HG02588 (cell line): Measurements from ENCODE around the gene NHERF1.
A peak's percentile ranks its signal among the peaks of the same experiment; 100 is the strongest.

Experiments used
- ATAC-seq: cut with Tn5 transposase; IDR thresholded peaks from one replicate; pipeline ENCODE4 v1.9.1; 2021; ENCODE audit warnings: mild to moderate bottlenecking, moderate library complexity; ENCODE audit not compliant: unreplicated experiment

NHERF1 gene

GRCh38 chr17:74748529-74749278 lies at the start of gene NHERF1:
Gene NHERF1, plus strand, starts transcription at chr17:74748628. Its CDS starts 219 bp downstream, at chr17:74748847.
- ATAC-seq = peak; percentile 88

- no peak for ATAC-seq
Observed at GRCh38 chr17:74699236-74699635, 49.2 kb upstream of the NHERF1 start.

GRCh38 chr17:74702116-74702871 lies 46.1 kb upstream of the NHERF1 start:
- no peak for ATAC-seq

- ATAC-seq = no peak
Observed at GRCh38 chr17:74703311-74703710, 45.1 kb upstream of the NHERF1 start.

GRCh38 chr17:74704544-74704943 lies 43.9 kb upstream of the NHERF1 start:
- no peak for ATAC-seq

- no peak for ATAC-seq
Observed at GRCh38 chr17:74711058-74711824, 37.2 kb upstream of the NHERF1 start.

GRCh38 chr17:74712301-74712700 lies 36.1 kb upstream of the NHERF1 start:
- no peak for ATAC-seq

- no peak for ATAC-seq
Observed at GRCh38 chr17:74712756-74713155, 35.7 kb upstream of the NHERF1 start, which contains the start of gene CD300LF. Gene CD300LF, minus strand, starts transcription at chr17:74712923. Its CDS starts 57 bp downstream, at chr17:74712866.

- ATAC-seq = no peak
Observed at GRCh38 chr17:74713171-74713755, 35.2 kb upstream of the NHERF1 start.

- ATAC-seq = no peak
Observed at GRCh38 chr17:74715144-74715543, 33.3 kb upstream of the NHERF1 start.

- ATAC-seq = no peak
Observed at GRCh38 chr17:74720506-74720905, 27.9 kb upstream of the NHERF1 start.

- ATAC-seq = no peak
Observed at GRCh38 chr17:74722782-74723181, 25.6 kb upstream of the NHERF1 start.

- no peak for ATAC-seq
Observed at GRCh38 chr17:74723891-74724290, 24.5 kb upstream of the NHERF1 start.

- no peak for ATAC-seq
Observed at GRCh38 chr17:74725111-74725510, 23.3 kb upstream of the NHERF1 start.

- no peak for ATAC-seq
Observed at GRCh38 chr17:74728033-74728701, 20.3 kb upstream of the NHERF1 start.

GRCh38 chr17:74728702-74729075 lies 19.7 kb upstream of the NHERF1 start:
- ATAC-seq = no peak

GRCh38 chr17:74729368-74729767 lies 19.1 kb upstream of the NHERF1 start:
- ATAC-seq = no peak

- no peak for ATAC-seq
Observed at GRCh38 chr17:74729866-74730265, 18.6 kb upstream of the NHERF1 start.

GRCh38 chr17:74730491-74731346 lies 17.7 kb upstream of the NHERF1 start:
- ATAC-seq = no peak

- no peak for ATAC-seq
Observed at GRCh38 chr17:74731347-74731605, 17.2 kb upstream of the NHERF1 start.
